ENCODE results near the gene DAPL1.

DNA sequence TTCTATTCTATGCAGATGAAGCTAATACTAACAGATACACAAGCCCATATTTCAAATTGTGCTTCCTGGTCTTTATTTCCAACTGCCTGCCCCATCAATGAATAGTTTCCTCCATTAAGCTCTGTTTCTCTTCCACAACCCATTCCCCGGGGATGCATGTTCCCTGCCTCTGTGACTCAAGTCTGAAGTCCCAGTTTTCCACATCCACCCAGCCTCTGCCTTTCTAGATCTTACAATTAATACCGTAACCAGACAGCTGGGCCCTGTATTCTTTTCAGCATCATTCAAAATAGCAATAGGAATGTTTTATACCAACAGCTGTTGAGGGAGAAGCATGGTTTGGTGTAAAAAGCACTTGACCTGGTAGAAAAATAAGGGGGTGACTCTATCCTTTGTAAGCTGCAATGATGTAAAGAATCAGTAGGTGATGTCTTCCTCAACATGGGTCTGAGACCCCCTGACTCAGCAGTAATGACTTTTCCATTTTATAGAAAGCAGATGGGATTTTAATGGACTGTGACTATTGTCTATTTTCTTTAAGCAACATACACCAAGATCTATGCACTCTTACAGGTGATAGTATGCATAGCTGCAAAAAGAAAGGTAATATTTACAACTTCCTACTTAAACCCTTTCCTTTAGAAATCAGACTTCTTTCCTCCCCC, 46.1 kb upstream of the DAPL1 start:
- TF ChIP-seq TAF1 (IDR thresholded peaks at IDR 0.05; ENCODE audit: borderline replicate concordance, low read depth, low read length) (no peak), YY1 (IDR thresholded peaks at IDR 0.05; ENCODE audit: low read depth) (no peak), GABPA (IDR thresholded peaks at IDR 0.05; ENCODE audit: low read depth) (no peak), FOXM1 (IDR thresholded peaks at IDR 0.05; ENCODE audit: low read depth) (no peak)
- TF ChIP-seq, protein P1, sequence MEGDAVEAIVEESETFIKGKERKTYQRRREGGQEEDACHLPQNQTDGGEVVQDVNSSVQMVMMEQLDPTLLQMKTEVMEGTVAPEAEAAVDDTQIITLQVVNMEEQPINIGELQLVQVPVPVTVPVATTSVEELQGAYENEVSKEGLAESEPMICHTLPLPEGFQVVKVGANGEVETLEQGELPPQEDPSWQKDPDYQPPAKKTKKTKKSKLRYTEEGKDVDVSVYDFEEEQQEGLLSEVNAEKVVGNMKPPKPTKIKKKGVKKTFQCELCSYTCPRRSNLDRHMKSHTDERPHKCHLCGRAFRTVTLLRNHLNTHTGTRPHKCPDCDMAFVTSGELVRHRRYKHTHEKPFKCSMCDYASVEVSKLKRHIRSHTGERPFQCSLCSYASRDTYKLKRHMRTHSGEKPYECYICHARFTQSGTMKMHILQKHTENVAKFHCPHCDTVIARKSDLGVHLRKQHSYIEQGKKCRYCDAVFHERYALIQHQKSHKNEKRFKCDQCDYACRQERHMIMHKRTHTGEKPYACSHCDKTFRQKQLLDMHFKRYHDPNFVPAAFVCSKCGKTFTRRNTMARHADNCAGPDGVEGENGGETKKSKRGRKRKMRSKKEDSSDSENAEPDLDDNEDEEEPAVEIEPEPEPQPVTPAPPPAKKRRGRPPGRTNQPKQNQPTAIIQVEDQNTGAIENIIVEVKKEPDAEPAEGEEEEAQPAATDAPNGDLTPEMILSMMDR (IDR thresholded peaks at IDR 0.05) = no peak
